Sigmoid colon (tissue), 7 donors: ENCODE data around the gene SPEM3. TPM values are rescaled to one million over a fixed set of nuclear protein-coding genes. Genes with fewer than 3 reads are reported as not detected.
A peak's percentile ranks its signal among the peaks of the same experiment; 100 is the strongest.

Experiments used
- DNase-seq: peaks from one replicate; pipeline ENCODE4 v3.0.0-alpha.2; 2019
- H3K27ac ChIP-seq, 4 donors: fragments of 200-600 bp; sonication (generic); one replicate each; pipeline ENCODE4 v1.5.1; 2016 to 2019; ENCODE audit warnings: mild to moderate bottlenecking in 1 of 4
- H3K27me3 ChIP-seq, 3 donors: fragments of 200-600 bp; sonication (generic); one replicate each; pipeline ENCODE4 v1.5.1; 2019; ENCODE audit warnings: mild to moderate bottlenecking in 1 of 3
- H3K36me3 ChIP-seq, 4 donors: fragments of 200-600 bp; sonication (generic); one replicate each; pipeline ENCODE4 v1.5.1; 2016 to 2019
- H3K4me1 ChIP-seq, 4 donors: fragments of 200-600 bp; sonication (generic); one replicate each; pipeline ENCODE4 v1.5.1; 2017 to 2019
- H3K4me3 ChIP-seq, 4 donors: fragments of 200-600 bp; sonication (generic); one replicate each; pipeline ENCODE4 v1.5.1; 2017 to 2019; ENCODE audit warnings: mild to moderate bottlenecking in 2 of 4, moderate library complexity in 1 of 4
- H3K9me3 ChIP-seq, 4 donors: fragments of 200-600 bp in 3 of 4; sonication (generic) in 3 of 4; one replicate each; pipeline versions ENCODE4 v1.5.1 to v1.6.1; 2013 to 2019
- EP300 ChIP-seq, 4 donors: sonication (generic); formaldehyde crosslinking; IDR thresholded peaks; one replicate each; pipeline ENCODE4 v1.6.1; 2017; ENCODE audit warnings: antibody characterized with exemption in 4 of 4
- POLR2A ChIP-seq, 2 donors: fragments of 450-650 bp; IDR thresholded peaks; one replicate each; pipeline ENCODE4 v1.6.1; 2016; ENCODE audit warnings: antibody characterized with exemption in 2 of 2, mild to moderate bottlenecking in 2 of 2, moderate library complexity in 2 of 2
- POLR2AphosphoS5 ChIP-seq, 4 donors: sonication (generic); formaldehyde crosslinking; IDR thresholded peaks; one replicate each; pipeline ENCODE4 v1.6.1; 2017; ENCODE audit warnings: antibody characterized with exemption in 4 of 4
- WGBS, 2 donors: extraction: QIAGEN DNeasy Blood & Tissue Kit; methylation state at CpG; one replicate each; pipeline ENCODE4 v1.1.7; 2013; 5-methylcytosine and 5-hydroxymethylcytosine counted together
- intact Hi-C: fragments of 100-400 bp; cut with DNase I; formaldehyde crosslinking; loops from one replicate; pipeline ENCODE4 v1.15.1; 2023
- polyA plus RNA-seq, 3 donors: library from polyadenylated mRNA; stranded (reverse); fragments of 200-250 nt; gene quantifications; one replicate each; pipeline ENCODE4 v1.2.3, GENCODE V29; 2013
- total RNA-seq, 4 donors: library from RNA; depleted of rRNA; stranded (reverse); fragments of >200 nt; gene quantifications; one replicate each; pipeline ENCODE4 v1.1.0, GENCODE V29; 2016
- TF ChIP-seq, protein P1 (sequence below), 4 experiments: fragments of 450-650 bp in 3 of 4; fragments of 200-600 bp in 1 of 4; IDR thresholded peaks; one replicate each; pipeline ENCODE4 v1.5.1; 2016 to 2019; ENCODE audit warnings: antibody characterized with exemption in 4 of 4, mild to moderate bottlenecking in 3 of 4, moderate library complexity in 2 of 4
- donor health status: healthy with polysubstance abuse.
- donor health status: Bipolar disorder and iron deficiency.
- donor health status: healthy.

Gene SPEM3
- total RNA-seq: not detected
- polyA plus RNA-seq: not detected

DNA sequence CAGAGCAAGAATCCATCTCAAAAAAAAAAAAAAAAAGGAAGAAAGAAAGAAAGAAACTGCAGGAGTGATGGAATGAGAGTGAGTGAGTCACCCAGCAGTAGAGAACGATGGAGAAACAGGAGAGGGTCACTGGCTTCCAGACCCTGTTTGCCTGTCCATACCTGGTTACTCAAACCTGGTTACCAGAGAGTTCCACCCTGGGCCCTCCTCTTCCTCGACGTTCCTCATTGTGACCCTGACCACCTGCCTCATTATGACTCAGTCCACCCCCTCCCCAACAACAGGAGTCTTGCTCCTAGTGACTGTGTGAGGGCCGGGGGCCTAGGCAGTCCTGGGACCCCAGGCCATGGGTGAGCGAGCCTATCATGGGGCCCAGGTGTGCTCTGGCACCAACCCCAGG is at the start of gene SPEM3:
SPEM3 (plus strand) TSS at position 301 of the 400 bp plus-strand sequence; CDS start at position 347, 46 bp downstream.
- no peak for DNase-seq
- H3K4me3 ChIP-seq: no peak within 1 kb of the TSS
- 49 to 74% methylated on average over 5 of the region's 5 CpGs for WGBS, 2 donors
- intact Hi-C loops: no loop called here
- peaks cover 0 to 2% (median 0%) of the 10 kb centered on the region in 3 donors for H3K27me3 ChIP-seq
- H3K4me1 ChIP-seq: no peaks in the 10 kb centered on the region
- TF ChIP-seq EP300 (IDR thresholded peaks at IDR 0.05) (no peak), POLR2AphosphoS5 (IDR thresholded peaks at IDR 0.05) (no peak)
- no peaks in the 10 kb centered on the region for H3K9me3 ChIP-seq
- H3K27ac ChIP-seq: no peak within 1 kb of the TSS
- H3K36me3 ChIP-seq: no peaks in the 10 kb centered on the region

- no peaks in the 10 kb centered on the region for H3K27me3 ChIP-seq
- intact Hi-C loops: no loop called here
- H3K4me3 ChIP-seq: no peak overlapping the region
Measured at GRCh38 chr17:7379134-7379533, 49.5 kb upstream of the SPEM3 start.

DNA sequence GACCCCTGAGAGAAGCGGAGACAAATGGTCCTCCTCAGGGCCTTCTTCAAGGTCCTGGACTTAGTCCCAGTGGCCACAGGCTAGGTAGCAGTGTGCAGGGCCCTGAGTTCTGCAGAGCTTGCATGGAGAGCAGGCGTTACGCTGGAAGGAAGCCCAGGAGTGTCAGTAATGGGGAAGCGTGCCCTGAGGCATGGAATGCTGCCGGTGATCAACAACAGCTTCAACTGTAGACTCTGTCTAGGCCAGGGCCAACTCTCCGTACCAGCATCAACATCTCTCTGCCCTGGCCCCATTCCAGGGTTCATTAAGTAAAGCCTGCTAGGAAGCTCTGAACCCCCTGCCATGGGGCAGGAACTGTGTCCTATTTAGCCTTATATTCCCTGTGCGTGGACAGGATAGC is 48.3 kb upstream of the SPEM3 start:
- 20 to 58% methylated on average over 7 of the region's 7 CpGs for WGBS, 2 donors
- intact Hi-C loops: loop anchor here (5.0 kb wide), 1 partner anchor 182 kb away; the partner anchor contains the start of gene SENP3
- Histone ChIP-seq H3K27me3 (no peaks in the 10 kb centered on the region), H3K4me1 (peaks cover 2 to 34% (median 30%) of the 10 kb centered on the region in 4 donors), H3K36me3 (no peaks in the 10 kb centered on the region), H3K4me3 (peak overlapping the region; percentile 15 to 54 (median 50)), H3K9me3 (no peaks in the 10 kb centered on the region), H3K27ac (peak overlapping the region; percentile 64 to 77 (median 69))
- DNase-seq: peak; percentile 91
- no peak for TF ChIP-seq POLR2A (IDR thresholded peaks at IDR 0.05)
- TF ChIP-seq POLR2AphosphoS5 (IDR thresholded peaks at IDR 0.05): peak in 2 of 4 donors; percentile 21 to 50

More at GRCh38 chr17:7379134-7379533, 49.5 kb upstream of the SPEM3 start:
- DNase-seq: no peak
- peaks cover 1 to 30% (median 28%) of the 10 kb centered on the region in 4 donors for H3K4me1 ChIP-seq
- TF ChIP-seq POLR2A (IDR thresholded peaks at IDR 0.05) (no peak), POLR2AphosphoS5 (IDR thresholded peaks at IDR 0.05) (no peak), EP300 (IDR thresholded peaks at IDR 0.05) (no peak)
- TF ChIP-seq, protein P1, sequence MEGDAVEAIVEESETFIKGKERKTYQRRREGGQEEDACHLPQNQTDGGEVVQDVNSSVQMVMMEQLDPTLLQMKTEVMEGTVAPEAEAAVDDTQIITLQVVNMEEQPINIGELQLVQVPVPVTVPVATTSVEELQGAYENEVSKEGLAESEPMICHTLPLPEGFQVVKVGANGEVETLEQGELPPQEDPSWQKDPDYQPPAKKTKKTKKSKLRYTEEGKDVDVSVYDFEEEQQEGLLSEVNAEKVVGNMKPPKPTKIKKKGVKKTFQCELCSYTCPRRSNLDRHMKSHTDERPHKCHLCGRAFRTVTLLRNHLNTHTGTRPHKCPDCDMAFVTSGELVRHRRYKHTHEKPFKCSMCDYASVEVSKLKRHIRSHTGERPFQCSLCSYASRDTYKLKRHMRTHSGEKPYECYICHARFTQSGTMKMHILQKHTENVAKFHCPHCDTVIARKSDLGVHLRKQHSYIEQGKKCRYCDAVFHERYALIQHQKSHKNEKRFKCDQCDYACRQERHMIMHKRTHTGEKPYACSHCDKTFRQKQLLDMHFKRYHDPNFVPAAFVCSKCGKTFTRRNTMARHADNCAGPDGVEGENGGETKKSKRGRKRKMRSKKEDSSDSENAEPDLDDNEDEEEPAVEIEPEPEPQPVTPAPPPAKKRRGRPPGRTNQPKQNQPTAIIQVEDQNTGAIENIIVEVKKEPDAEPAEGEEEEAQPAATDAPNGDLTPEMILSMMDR (IDR thresholded peaks at IDR 0.05): no peak
- H3K9me3 ChIP-seq: no peaks in the 10 kb centered on the region
- H3K36me3 ChIP-seq: no peaks in the 10 kb centered on the region
- H3K27ac ChIP-seq: no peak overlapping the region
- WGBS, 2 donors: 94 to 97% methylated on average over 3 of the region's 3 CpGs

GRCh38 chr17:7380855-7381683 is 47.6 kb upstream of the SPEM3 start, which contains the start of gene TNK1:
TSS of gene TNK1 (plus strand) at chr17:7381089. CDS start at chr17:7382927, 1,838 bp downstream.
- DNase-seq: peak; percentile 86
- TF ChIP-seq, protein P1 (IDR thresholded peaks at IDR 0.05): no peak
- TF ChIP-seq EP300 (IDR thresholded peaks at IDR 0.05): no peak
- peak in 1 of 2 donors; percentile 52 for TF ChIP-seq POLR2A (IDR thresholded peaks at IDR 0.05)
- TF ChIP-seq POLR2AphosphoS5 (IDR thresholded peaks at IDR 0.05): peak in 3 of 4 donors; percentile 48 to 83 (median 53)
- Histone ChIP-seq H3K4me1 (peaks cover 2 to 34% (median 30%) of the 10 kb centered on the region in 4 donors), H3K9me3 (no peaks in the 10 kb centered on the region), H3K27ac (peak within 1 kb of the TSS; percentile 64 to 77 (median 69)), H3K4me3 (peak within 1 kb of the TSS; percentile 15 to 54 (median 50)), H3K36me3 (no peaks in the 10 kb centered on the region), H3K27me3 (no peaks in the 10 kb centered on the region)
- 2 to 6% methylated on average over 52 of the region's 52 CpGs for WGBS, 2 donors
- intact Hi-C loops: loop anchor here (5.0 kb wide), 1 partner anchor 181 kb away; the partner anchor contains the start of gene SENP3

DNA sequence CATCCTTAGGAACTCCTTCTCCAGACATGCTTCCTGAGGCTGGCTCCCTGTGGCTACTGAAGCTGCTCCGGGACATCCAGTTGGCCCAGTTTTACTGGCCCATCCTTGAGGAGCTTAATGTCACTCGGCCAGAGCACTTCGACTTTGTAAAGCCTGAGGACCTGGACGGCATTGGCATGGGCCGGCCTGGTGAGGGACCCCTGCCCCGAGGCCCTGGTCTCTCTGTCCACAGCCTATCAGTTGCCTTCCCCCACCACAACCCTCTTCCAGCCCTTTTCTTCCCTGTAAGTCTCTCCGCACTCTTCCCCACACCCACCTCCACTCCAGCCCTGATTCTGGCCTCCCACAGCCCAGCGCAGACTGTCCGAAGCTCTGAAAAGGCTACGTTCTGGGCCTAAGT is 45.8 kb upstream of the SPEM3 start:
- no peak overlapping the region for H3K4me3 ChIP-seq
- 94 to 95% methylated on average over 10 of the region's 10 CpGs for WGBS, 2 donors
- no peak for DNase-seq
- TF ChIP-seq, protein P1 (IDR thresholded peaks at IDR 0.05): no peak
- TF ChIP-seq POLR2A (IDR thresholded peaks at IDR 0.05): no peak
- no peak for TF ChIP-seq EP300 (IDR thresholded peaks at IDR 0.05)
- TF ChIP-seq POLR2AphosphoS5 (IDR thresholded peaks at IDR 0.05): no peak
- intact Hi-C loops: loop anchor here (5.0 kb wide), 1 partner anchor 179 kb away; the partner anchor contains the start of gene SENP3
- H3K27me3 ChIP-seq: no peaks in the 10 kb centered on the region
- no peaks in the 10 kb centered on the region for H3K9me3 ChIP-seq
- peaks cover 2 to 34% (median 30%) of the 10 kb centered on the region in 4 donors for H3K4me1 ChIP-seq
- H3K27ac ChIP-seq: no peak overlapping the region
- H3K36me3 ChIP-seq: peaks cover 0 to 4% (median under 1%) of the 10 kb centered on the region in 4 donors
